Brain microvascular endothelial cell (primary cell): ENCODE results near the gene BACE1.

Experiments
- DNase-seq: peaks from one replicate; pipeline ENCODE4 v3.0.0-alpha.2; 2020
- H3K27ac ChIP-seq: fragments of 250-450 bp; sonication (Bioruptor Pico); 2 replicates; pipeline ENCODE4 v1.5.1; 2020; ENCODE audit warnings: mild to moderate bottlenecking, moderate library complexity
- H3K27me3 ChIP-seq: fragments of 250-450 bp; sonication (Bioruptor Pico); replicated peaks from 2 replicates; pipeline ENCODE4 v1.5.1; 2020; ENCODE audit warnings: mild to moderate bottlenecking
- H3K36me3 ChIP-seq: fragments of 250-450 bp; sonication (Bioruptor Pico); replicated peaks from 2 replicates; pipeline ENCODE4 v1.5.1; 2020; ENCODE audit warnings: mild to moderate bottlenecking
- H3K4me3 ChIP-seq: 2 replicates; pipeline ENCODE4 v1.5.1; 2011; ENCODE audit warnings: low read depth, mild to moderate bottlenecking, control low read depth, low read length, moderate library complexity
- CTCF ChIP-seq: IDR thresholded peaks from 2 replicates; pipeline ENCODE4 v1.5.1; 2011; ENCODE audit warnings: low read depth, mild to moderate bottlenecking, moderate library complexity, low read length, control low read depth, inconsistent platforms; ENCODE audit errors: missing control alignments
- in situ Hi-C: cut with HindIII; loops from 2 replicates; pipeline ENCODE4 v1.10.0; 2017; ENCODE audit warnings: low sequenced_read_pairs, low pct_ligation_motif_present

Gene BACE1

GRCh38 chr11:117337076-117337475 lies 21.0 kb upstream of the BACE1 start:
- no peak for DNase-seq
- in situ Hi-C loops = no loop called here
- H3K36me3 ChIP-seq = peaks cover 7% of the 10 kb centered on the region
- H3K27me3 ChIP-seq = no peaks in the 10 kb centered on the region
- H3K27ac ChIP-seq = no peak overlapping the region
- no peak overlapping the region for H3K4me3 ChIP-seq
- no peak for TF ChIP-seq CTCF

GRCh38 chr11:117335399-117335798 lies 19.3 kb upstream of the BACE1 start:
- no peak overlapping the region for H3K4me3 ChIP-seq
- no peak overlapping the region for H3K27ac ChIP-seq
- peaks cover 6% of the 10 kb centered on the region for H3K36me3 ChIP-seq
- TF ChIP-seq CTCF = no peak
- no peak for DNase-seq
- in situ Hi-C loops = no loop called here
- no peaks in the 10 kb centered on the region for H3K27me3 ChIP-seq

- in situ Hi-C loops = no loop called here
- Histone ChIP-seq H3K27me3 (no peaks in the 10 kb centered on the region), H3K4me3 (no peak overlapping the region), H3K27ac (no peak overlapping the region), H3K36me3 (peaks cover 3% of the 10 kb centered on the region)
- no peak for TF ChIP-seq CTCF
- DNase-seq = no peak
Measured at GRCh38 chr11:117334896-117335295, 18.8 kb upstream of the BACE1 start.

GRCh38 chr11:117333917-117334316 lies 17.9 kb upstream of the BACE1 start:
- in situ Hi-C loops = no loop called here
- peaks cover under 1% of the 10 kb centered on the region for H3K36me3 ChIP-seq
- no peak overlapping the region for H3K27ac ChIP-seq
- no peak for DNase-seq
- H3K27me3 ChIP-seq = no peaks in the 10 kb centered on the region
- TF ChIP-seq CTCF = no peak
- no peak overlapping the region for H3K4me3 ChIP-seq

GRCh38 chr11:117332843-117333242 lies 16.8 kb upstream of the BACE1 start:
- Histone ChIP-seq H3K4me3 (no peak overlapping the region), H3K36me3 (no peaks in the 10 kb centered on the region), H3K27me3 (no peaks in the 10 kb centered on the region), H3K27ac (no peak overlapping the region)
- in situ Hi-C loops = no loop called here
- no peak for DNase-seq
- TF ChIP-seq CTCF = no peak

- Histone ChIP-seq H3K27me3 (no peaks in the 10 kb centered on the region), H3K36me3 (no peaks in the 10 kb centered on the region), H3K27ac (peak overlapping the region; percentile 79), H3K4me3 (peak overlapping the region; percentile 85)
- peak; percentile 36 for DNase-seq
- TF ChIP-seq CTCF = no peak
- in situ Hi-C loops = no loop called here
Measured at GRCh38 chr11:117328375-117329010, 12.4 kb upstream of the BACE1 start.
